A673 (cell line): ENCODE measurements around the gene CPT1A.
A peak's percentile ranks its signal among the peaks of the same experiment; 100 is the strongest.

Experiments used
- EZH2 ChIP-seq: fragments of 200-600 bp; sonication (generic); IDR thresholded peaks from 2 replicates; pipeline ENCODE4 v1.6.1; 2017; ENCODE audit warnings: borderline replicate concordance, low read depth, mild to moderate bottlenecking, mixed read lengths, antibody characterized with exemption, low read length; ENCODE audit not compliant: poor library complexity, severe bottlenecking
- TF ChIP-seq, protein P1 (sequence below): fragments of 300-800, 200-600 bp; sonication (generic); conservative IDR thresholded peaks from 2 replicates; pipeline ENCODE4 v1.5.1; 2017; ENCODE audit warnings: low read depth, mild to moderate bottlenecking, antibody characterized with exemption, low read length, moderate library complexity, mixed read lengths

- TF ChIP-seq, protein P1, sequence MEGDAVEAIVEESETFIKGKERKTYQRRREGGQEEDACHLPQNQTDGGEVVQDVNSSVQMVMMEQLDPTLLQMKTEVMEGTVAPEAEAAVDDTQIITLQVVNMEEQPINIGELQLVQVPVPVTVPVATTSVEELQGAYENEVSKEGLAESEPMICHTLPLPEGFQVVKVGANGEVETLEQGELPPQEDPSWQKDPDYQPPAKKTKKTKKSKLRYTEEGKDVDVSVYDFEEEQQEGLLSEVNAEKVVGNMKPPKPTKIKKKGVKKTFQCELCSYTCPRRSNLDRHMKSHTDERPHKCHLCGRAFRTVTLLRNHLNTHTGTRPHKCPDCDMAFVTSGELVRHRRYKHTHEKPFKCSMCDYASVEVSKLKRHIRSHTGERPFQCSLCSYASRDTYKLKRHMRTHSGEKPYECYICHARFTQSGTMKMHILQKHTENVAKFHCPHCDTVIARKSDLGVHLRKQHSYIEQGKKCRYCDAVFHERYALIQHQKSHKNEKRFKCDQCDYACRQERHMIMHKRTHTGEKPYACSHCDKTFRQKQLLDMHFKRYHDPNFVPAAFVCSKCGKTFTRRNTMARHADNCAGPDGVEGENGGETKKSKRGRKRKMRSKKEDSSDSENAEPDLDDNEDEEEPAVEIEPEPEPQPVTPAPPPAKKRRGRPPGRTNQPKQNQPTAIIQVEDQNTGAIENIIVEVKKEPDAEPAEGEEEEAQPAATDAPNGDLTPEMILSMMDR, result peak; percentile 11; the same call in 1 of the 2 replicates
- no peak for TF ChIP-seq EZH2
Observed at GRCh38 chr11:68890490-68891231, 48.9 kb upstream of the CPT1A start.
